Measurements from ENCODE around the gene MAP3K6.
"Not testable (repeated sequence)": the region's sequence is repeated elsewhere in the genome, so short reads cannot be mapped to it uniquely, and the experiment has no call there.

Gene MAP3K6, protein sequence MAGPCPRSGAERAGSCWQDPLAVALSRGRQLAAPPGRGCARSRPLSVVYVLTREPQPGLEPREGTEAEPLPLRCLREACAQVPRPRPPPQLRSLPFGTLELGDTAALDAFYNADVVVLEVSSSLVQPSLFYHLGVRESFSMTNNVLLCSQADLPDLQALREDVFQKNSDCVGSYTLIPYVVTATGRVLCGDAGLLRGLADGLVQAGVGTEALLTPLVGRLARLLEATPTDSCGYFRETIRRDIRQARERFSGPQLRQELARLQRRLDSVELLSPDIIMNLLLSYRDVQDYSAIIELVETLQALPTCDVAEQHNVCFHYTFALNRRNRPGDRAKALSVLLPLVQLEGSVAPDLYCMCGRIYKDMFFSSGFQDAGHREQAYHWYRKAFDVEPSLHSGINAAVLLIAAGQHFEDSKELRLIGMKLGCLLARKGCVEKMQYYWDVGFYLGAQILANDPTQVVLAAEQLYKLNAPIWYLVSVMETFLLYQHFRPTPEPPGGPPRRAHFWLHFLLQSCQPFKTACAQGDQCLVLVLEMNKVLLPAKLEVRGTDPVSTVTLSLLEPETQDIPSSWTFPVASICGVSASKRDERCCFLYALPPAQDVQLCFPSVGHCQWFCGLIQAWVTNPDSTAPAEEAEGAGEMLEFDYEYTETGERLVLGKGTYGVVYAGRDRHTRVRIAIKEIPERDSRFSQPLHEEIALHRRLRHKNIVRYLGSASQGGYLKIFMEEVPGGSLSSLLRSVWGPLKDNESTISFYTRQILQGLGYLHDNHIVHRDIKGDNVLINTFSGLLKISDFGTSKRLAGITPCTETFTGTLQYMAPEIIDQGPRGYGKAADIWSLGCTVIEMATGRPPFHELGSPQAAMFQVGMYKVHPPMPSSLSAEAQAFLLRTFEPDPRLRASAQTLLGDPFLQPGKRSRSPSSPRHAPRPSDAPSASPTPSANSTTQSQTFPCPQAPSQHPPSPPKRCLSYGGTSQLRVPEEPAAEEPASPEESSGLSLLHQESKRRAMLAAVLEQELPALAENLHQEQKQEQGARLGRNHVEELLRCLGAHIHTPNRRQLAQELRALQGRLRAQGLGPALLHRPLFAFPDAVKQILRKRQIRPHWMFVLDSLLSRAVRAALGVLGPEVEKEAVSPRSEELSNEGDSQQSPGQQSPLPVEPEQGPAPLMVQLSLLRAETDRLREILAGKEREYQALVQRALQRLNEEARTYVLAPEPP (N-terminal part only)

DNA sequence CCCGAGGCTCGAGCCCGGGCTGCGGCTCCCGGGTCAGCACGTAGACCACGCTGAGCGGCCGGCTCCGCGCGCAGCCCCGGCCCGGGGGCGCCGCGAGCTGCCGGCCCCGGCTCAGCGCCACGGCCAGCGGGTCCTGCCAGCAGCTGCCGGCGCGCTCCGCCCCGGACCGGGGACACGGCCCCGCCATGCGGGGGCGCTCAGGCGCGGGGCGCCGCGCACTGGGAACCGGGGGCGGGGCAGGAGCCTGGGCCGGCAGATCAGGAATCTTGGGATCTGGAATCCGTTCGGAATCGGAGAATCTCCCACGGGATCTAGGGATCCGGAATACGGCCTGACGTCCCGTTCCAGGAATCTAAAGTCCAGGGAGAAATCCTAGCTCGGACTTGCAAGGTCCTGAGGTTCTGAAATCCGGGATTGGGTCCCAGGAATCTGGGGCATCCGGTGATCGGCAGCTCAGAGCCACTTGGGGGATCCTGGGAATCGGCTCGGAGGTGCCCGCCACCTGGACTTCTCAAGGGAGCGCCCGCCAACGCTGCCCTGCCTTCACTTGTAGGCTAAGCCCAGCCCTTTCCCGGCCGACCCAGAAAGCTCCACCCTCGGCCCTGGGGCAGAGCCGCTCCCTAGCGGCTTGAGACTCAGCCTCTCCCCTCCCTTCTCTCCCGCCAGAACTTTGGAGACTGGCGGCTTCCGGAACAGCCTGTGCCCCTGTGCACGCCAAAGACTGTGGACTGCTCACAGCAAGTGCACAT is at the start of gene MAP3K6:
Gene MAP3K6 (minus strand): TSS at position 551 of the 749 bp plus-strand sequence. CDS start 364 bp downstream, at position 187.
- DNase-seq, result peak; percentile 60

DNA sequence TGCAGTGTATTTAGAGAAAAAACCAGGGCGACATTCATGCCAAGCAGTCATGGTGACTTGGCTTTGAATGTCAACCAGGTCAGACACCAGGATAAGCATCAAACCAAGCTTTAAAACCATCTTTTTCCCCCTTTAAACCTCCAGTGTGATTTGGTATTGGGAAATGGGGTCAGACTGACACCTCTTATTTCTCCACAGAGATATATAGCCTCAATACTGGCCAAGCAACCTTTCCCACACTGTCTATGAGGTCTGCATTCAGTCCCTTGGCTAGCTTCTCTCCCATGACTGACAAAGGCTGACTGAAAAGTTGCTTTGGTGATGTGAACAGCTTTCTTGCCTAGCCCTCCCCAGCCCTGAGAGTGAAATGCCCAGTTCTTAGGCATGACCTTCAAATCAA is 47.3 kb upstream of the MAP3K6 start:
- DNase-seq, result no peak

DNA sequence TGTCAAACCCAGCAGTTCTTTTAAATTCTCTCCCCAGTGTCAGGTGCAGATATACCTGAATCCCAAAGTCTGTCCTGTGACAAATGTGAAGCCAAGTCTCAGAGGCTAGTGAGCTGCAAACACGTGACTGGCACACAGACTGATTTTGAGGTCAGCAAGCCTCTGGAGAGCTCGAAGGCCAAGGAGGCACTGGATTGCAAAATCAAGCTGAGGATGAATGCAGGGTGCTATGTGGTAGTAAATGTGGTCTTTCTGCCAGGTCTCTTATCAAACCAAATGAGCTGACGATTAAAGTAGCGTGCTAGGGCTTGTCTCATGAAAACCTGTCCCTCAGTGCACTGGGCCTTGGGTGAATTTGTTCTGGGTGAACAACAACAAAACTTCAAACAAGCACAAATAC is 46.2 kb upstream of the MAP3K6 start:
- DNase-seq, result no peak

DNA sequence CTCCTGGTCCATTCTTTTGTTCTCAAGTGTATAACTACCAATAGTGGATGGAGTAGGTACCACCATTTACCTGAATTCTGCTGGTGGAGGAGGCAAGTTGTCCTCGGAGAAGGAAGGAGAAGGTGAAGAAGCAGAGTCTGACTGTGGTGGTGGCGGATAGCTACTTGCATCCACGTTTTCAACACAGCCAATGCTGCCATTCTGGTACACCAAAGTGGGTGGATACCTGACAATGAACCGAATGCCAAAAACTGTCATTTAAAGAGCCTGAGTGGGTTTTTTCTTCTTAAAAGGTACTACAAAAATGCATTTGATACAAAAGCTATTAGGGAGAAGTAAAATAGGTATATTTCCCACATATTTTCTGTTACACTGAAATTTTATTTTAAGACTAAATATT is 45.7 kb upstream of the MAP3K6 start:
- DNase-seq, result no peak

DNA sequence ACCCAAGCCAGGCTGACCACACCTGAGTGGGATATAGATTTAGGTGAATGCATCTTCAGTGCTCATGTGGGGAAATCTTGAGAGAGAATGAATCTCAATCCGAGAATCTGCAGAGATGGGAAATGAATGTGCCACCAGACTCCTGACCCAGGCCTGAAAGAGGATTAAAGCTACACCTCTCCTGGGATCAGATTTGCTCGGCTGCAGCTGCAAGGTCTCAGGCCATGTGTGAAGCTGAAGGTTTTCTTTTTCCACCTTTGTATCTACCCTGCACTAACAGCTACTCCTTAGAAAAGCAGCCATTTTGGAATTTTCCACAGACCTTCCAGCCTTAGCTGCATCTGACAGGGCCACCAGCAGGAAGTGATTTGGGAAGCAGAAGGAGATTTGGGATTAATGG is 43.9 kb upstream of the MAP3K6 start:
- DNase-seq, result no peak

DNA sequence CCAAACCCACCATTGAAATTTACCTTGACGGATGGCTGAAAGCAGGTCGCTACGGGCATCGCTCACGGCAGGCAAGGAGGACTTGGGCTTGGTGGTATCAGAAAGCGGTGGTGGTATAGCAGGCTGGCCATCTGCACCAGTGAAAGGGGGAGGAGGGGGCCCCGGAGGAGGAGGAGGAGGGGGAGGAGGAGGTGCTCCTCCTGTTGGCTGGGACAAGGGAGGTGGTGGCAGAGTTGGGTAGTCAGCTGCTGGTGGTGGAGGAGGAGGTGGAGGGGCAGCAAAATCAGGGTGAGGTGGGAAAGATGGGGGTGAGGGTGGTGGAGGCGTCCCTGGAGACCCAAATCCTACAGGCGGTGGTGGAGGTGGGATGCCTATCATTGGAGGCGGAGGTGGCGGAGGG is 42.9 kb upstream of the MAP3K6 start:
- DNase-seq, result no peak

DNA sequence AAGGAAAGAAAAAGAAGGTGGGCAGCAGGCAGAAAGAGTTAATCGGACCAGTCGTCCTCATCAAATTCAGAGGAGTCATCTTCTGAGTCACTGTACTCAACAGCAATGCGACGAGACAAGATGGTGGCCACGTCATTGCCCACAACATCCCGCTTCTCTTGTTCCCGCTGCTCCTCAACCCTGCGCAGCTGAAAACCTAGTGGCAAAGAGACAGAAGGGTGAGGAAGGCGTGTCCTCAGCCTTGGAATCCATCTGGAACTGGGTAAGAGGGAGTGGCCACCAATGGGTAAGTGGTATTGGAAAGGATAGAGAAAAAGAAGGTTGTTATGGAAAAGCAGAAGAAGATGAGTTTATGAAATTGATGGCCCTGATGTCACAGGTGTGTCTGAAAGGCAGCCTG is 41.4 kb upstream of the MAP3K6 start:
- no peak for DNase-seq

DNA sequence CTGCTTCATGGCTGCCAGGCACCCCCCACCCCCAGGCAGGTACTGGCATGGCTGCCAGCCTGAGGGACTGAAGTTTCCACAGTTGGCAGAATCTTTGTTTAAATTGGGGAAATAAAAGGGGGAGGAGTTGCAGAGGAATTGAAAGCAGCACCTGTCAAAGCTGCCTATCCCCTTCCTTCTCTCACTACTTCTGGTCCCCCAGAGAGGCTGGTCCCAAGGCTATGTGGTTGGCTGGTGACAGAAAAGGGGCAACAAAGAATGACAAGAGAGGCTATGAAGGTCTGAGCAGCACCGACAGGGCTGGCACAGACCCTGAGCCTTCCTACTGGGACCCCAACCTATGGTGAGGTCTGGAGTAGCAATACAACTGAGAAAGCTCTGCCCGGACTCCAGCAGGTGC is 40.0 kb upstream of the MAP3K6 start:
- not testable (repeated sequence) for DNase-seq

DNA sequence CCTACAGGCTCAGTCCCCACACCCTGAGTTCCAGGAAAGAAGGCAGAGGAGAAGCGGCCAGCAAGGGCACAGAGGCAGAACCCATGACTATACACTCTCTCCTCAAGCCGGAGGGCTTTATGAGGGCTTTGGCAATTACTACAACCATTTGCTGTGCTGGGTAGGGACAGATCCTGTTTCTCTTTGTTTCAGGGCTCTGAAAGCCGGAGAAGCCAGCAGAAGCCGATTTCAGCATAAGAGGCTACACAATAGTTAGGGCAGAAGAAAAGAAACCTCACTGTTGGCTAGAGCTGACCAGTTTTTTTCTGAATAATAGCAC is 39.6 kb upstream of the MAP3K6 start:
- DNase-seq, result no peak

DNA sequence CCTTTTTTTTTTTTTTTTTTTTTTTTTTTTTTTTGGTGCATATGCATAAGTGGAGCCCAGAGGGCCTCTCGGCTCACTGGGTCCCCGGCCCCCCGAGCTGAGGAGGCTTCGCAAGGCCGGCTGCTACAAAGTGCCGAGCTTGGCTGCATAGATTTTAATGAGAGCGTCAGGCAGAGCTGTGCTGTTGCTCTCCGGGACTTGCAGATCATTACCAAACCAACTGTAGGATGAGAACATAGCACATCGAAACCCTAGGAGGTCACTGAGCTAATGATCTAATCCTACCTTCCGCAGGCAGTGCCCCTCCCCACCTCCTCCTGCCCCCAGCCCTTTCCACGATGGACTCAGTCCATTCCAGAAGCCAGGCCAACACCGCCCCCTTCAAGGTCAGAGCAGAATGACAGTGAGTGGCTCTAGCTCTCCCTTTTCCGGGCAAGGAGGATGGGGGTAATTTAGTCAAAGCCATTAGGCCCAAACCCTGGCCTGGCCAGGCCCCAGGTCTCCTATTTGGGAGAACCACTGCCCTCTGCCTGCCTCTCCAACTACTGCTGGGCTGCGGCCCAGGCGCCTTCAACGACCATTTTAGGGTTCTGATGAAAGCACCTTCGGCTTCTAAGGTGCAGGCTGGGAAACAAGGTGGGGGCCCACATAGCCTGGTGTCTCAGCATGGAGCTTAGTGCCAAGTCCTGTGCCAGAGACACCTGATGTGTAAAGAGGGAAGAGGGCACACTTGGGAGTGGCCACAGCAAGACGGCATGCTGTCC is 39.0 kb upstream of the MAP3K6 start:
- not testable (repeated sequence) for DNase-seq

DNA sequence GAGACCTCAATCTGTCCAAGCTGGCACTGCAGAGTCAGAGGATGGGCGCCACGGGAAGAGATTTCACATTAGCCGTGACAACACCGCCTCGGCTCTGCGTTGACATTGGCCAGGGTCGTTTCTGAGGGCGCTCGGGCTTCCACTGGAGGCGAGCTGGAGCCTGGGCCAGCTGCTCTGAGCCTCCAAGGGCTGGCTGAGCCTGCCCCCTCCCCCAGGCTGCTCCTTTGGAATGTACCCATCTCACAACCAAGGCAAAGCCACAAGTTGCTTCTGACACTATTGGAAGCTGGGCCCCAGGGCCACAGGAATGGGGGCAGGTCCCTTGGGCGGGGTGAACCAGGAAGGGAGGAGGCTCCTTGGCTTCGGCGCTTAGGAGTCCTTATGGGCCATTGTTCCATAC is 38.3 kb upstream of the MAP3K6 start:
- no peak for DNase-seq

DNA sequence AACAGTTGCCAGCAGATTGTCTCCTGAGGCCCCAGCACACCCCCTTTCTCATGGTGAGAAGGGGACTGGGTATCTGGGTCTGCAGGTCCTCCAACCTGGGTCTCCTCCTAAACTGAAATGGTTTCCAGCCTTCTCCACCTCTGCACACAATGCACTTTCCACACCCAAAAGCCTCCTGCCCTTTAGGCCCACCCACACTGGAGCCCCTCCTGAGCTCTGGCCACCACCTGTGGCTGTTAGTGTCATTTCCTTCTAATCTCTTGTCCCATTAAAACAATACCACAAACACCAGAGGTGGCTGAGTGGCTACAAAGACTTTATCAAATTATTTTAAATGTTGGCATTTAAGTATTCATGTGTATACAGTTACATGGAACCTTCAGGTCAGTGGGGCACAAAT is 37.2 kb upstream of the MAP3K6 start:
- no peak for DNase-seq

DNA sequence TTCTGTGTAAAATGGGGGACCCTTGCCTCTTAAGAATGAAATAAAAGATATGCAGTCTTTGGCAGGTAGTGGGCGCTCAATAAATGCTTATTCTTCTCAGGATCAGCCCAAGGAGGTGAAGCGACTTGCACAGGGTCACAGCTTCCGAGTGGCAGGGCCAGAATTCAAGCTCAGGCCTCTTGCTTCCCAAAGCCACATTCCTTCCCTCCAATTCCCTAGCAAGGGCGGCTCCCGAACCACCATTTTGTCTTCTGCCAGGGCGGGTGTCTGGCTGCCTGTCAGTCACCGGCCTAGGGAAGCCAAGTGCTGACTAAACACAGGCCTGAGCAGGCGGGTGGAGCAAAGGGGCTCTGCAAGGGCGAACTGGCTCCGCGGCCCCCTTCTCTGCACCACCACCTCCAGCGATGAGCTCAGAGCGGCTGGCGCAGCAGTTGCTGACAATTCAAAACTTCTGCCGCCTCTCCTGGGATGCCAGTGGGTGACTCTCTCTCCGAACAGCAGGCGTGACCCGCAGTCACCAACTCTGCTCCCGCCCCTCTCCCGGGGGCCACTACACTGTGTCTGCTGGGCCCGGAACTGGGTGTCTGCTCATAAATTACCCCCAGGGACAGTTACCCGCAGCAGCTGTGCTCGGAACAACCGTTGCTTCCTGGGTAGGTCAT is 36.4 kb upstream of the MAP3K6 start:
- DNase-seq, result no peak

DNA sequence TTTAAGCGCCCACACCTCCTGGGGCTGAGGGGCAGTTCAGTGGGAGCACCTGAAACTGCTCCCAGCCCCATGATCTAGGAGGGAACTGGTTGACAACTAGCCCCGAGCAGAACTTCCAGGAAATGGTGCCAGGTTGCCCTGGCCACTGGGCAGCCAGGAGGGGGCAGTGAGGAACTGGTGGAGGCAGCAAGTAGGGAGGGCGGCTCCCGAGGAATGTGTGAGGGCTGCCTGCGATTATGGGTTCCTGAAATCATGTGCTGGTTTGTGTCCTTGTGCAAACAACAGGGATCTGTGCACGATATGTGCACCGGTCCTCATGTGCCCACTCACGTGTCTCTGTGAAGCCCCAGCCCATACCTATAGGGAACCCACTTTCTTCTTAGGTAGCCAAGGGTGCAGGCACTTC is 35.6 kb upstream of the MAP3K6 start:
- no peak for DNase-seq

DNA sequence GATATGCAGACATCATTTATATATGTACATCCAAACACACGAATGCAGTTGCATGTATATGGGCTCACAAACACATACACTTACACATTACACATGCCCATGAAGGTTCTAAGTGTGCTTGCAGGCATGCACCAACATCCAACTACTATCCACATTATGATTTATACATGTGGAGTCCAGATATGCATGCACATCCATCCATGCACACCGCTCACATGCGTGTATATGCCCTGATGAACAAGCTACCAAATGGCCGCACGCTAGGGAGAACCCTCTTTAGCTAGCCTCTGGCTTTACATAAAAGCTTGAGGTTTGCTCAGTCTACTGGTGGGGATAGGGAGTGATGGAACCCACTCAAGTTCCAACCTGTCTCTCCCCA is 34.2 kb upstream of the MAP3K6 start:
- no peak for DNase-seq

DNA sequence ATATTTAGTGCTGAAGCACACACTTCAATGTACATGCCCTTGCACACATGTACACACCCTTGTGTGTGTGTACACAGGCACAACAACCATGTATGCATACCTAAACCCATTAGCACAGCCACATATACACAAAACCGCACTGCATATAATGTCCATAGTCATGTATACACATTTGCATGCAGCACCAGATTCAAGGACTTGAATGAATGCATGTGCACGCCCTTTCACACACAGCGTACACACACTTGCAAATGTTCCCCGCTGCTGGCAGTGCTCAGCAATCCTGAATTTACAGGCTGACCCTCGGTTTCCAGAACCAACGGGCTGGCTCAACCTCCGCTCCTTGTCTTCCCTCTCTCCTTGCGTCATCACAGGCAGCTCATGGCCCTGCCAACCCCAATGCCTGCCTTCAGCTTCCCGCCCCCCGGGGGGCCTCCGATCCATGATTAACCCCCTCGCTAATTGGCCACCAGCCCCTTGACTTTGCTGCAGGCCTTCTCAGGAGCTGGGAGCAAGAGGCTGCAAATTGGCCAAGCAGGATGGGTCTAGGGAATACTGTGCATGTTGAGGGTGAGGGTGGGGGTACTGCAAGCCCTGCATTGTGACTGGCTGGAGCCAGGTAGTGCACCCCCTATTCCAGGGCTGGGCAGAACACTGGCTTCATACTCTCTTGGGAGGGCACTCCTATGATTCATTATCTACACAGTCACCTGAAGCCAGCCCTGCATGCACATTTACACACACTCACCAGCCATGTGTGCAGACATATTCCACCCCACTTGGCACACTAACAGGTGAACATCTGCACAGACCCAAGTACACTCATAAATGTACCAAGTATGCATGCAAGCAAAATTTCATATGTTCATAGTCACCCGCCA is 33.6 kb upstream of the MAP3K6 start:
- DNase-seq, result no peak

DNA sequence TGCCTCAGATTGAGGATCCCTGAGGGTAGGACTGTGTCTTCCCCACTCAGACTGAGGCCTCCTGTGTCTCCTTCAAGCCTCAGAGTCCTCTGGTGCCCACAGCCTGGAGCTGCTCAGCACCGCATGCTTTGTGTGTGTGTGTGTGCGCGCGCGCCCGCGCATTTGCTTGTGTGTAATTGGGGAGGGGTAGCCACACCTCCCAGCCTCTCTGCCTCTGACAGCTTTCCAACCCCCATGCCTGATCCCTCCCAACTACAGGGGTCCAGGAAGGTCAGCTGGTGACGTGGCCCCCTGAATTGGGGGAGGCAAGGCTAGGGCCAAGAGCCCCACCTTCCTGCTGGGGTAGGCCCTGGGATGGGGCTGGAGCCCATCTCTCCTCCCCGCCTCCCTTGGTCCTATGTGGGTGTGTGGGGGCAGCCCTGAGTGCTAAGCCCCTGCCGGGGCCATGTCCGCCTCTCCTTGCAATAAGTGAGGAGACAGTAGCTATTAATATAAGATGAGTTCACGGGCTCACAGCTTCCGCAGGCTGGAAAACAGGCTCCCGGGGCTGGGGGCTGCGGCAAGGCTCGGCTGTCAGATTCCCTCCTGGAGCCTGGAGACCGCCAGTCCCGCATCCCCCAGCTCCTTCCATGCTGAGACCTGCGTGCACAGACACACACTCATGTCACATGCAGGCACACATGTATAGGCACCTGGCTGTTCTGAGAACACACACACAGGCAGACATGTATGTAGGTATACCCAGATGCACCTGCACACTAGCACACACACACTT is 32.7 kb upstream of the MAP3K6 start:
- DNase-seq, result no peak

DNA sequence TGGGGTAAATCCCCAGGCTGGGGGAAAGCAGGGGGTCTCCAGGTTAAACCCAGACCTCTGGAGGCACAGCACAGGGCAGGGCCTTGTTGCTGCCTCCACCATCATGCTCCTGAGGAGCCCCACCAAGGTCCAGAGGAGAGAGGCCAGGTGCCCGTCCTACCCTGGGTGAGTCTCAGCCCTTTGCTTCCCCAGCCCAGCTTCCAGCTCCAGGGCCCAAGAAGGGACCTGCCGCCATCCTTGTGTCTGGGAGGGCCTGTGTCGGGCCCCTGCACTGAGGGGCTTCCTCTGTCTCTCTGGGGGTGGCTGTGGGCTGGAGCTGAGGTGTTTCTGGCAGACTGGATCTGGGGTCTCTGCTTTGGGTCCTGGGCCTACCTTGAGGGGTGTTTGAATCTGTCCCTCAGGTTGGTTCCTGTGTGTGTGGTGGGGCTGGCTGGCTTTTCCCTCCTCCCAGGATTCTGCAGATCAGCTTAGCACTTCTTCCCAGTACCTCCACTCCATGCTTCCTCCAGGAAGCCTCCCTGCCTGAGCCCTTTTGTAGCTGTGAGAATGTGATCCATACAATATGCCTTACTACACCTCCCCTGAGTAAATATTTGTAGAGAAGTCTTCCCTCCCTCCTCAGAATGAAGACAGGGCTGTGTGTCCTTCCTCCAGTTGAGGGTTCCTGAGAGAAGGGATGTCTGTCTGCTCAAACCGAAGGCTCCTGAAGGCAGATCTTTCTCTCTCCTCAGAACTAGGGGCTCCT is 31.8 kb upstream of the MAP3K6 start:
- no peak for DNase-seq

DNA sequence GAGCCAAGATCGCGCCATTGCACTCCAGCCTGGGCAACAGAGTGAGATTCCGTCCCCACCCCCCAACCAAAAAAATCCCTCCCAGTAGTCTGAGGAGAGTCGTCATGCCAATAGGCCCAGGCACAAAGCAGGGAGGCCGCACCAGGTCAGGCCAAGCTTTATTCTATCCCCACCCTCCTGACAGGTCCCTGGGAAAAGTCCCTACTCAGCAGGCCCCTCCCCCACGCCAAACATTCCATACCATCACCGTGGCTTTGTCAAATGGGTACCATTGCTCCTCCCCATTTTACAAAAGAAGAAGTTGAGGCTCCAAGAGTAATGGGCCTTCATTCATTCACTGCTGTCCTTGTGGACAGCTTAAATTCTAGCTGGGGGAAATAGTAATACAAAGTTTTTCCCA is 31.0 kb upstream of the MAP3K6 start:
- DNase-seq, result no peak

Measured in NCI-H1105 treated with DMSO at 0.1 percent for 48 hours (cell line).